ENCODE measurements around the gene CGNL1. TPM values are rescaled to one million over a fixed set of nuclear protein-coding genes. Genes with fewer than 3 reads are reported as not detected.
A peak's percentile ranks its signal among the peaks of the same experiment; 100 is the strongest.

CGNL1 gene
- total RNA-seq, 1 donor from 2014 or later, result 3.5 TPM

GRCh38 chr15:57385923-57386390 lies 9.7 kb downstream of the CGNL1 start:
- Histone ChIP-seq H3K36me3 (no peaks in the 10 kb centered on the region), H3K4me1 (peaks cover 4 to 25% of the 10 kb centered on the region in 2 donors), H3K27ac (peak overlapping the region; percentile 8 to 10), H3K4me3 (no peak overlapping the region), H3K27me3 (no peaks in the 10 kb centered on the region), H3K9me3 (no peaks in the 10 kb centered on the region)
- DNase-seq (ENCODE audit: low spot score in 2 of 2), result no peak
- intact Hi-C loops (cut with DNase I), result no loop called here
- TF ChIP-seq, protein P1, sequence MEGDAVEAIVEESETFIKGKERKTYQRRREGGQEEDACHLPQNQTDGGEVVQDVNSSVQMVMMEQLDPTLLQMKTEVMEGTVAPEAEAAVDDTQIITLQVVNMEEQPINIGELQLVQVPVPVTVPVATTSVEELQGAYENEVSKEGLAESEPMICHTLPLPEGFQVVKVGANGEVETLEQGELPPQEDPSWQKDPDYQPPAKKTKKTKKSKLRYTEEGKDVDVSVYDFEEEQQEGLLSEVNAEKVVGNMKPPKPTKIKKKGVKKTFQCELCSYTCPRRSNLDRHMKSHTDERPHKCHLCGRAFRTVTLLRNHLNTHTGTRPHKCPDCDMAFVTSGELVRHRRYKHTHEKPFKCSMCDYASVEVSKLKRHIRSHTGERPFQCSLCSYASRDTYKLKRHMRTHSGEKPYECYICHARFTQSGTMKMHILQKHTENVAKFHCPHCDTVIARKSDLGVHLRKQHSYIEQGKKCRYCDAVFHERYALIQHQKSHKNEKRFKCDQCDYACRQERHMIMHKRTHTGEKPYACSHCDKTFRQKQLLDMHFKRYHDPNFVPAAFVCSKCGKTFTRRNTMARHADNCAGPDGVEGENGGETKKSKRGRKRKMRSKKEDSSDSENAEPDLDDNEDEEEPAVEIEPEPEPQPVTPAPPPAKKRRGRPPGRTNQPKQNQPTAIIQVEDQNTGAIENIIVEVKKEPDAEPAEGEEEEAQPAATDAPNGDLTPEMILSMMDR (IDR thresholded peaks at IDR 0.05), result no peak

DNA sequence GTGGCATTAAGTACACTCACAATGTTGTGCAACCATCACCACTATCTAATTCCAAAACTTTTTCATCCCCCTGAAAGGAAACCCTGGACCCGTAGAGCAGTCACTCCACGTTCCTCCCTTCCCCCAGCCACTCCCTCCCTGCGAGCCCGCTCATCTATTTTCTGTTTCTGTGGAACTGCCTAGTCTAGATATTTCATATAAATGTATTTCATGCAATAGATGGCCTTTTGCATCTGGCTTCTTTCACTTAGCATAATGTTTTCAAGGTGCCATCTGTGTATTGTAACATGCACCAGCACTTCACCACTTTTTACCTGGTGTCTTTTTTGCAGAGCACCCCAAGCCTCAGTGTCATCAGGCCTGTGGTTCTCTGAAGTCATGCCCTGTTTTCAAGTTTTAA lies 10.7 kb downstream of the CGNL1 start:
- peak overlapping the region; percentile 75 to 76 for H3K27ac ChIP-seq
- no peak for DNase-seq (ENCODE audit: low spot score in 2 of 2)
- intact Hi-C loops (cut with DNase I), result no loop called here

GRCh38 chr15:57387564-57388076 lies 11.3 kb downstream of the CGNL1 start:
- H3K27me3 ChIP-seq, result no peaks in the 10 kb centered on the region
- no peak for DNase-seq (ENCODE audit: low spot score in 2 of 2)
- TF ChIP-seq, protein P1 (IDR thresholded peaks at IDR 0.05), result no peak
- H3K36me3 ChIP-seq, result no peaks in the 10 kb centered on the region
- peak overlapping the region; percentile 75 to 76 for H3K27ac ChIP-seq
- H3K9me3 ChIP-seq, result no peaks in the 10 kb centered on the region
- peaks cover 4 to 25% of the 10 kb centered on the region in 2 donors for H3K4me1 ChIP-seq
- no peak overlapping the region for H3K4me3 ChIP-seq
- intact Hi-C loops (cut with DNase I), result no loop called here

More for the DNA sequence above, 10.7 kb downstream of the CGNL1 start:
- Histone ChIP-seq H3K4me1 (peaks cover 4 to 25% of the 10 kb centered on the region in 2 donors), H3K9me3 (no peaks in the 10 kb centered on the region), H3K27me3 (no peaks in the 10 kb centered on the region), H3K36me3 (no peaks in the 10 kb centered on the region), H3K4me3 (no peak overlapping the region)
- TF ChIP-seq, protein P1 (IDR thresholded peaks at IDR 0.05), result no peak

DNA sequence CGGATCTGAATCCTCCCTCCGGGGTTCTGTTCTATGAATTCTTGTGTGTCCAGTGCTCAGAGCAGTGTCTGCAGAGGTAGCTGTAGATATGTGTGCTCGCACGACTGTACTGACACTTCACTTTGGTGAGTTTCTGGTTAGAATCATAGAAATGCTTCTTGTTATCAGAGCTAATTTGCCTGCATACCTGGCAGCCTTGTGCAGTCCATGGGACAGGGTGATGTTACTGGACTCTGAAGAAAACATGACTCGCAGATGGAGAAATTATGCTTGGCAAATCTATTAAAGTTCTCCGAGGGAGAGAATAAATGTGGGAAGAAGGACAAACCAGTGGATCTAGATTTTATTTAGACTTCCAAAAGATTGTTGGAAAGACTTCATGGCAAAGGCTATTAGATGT lies 12.2 kb downstream of the CGNL1 start:
- TF ChIP-seq, protein P1 (IDR thresholded peaks at IDR 0.05), result no peak
- no peaks in the 10 kb centered on the region for H3K27me3 ChIP-seq
- intact Hi-C loops (cut with DNase I), result no loop called here
- H3K4me3 ChIP-seq, result no peak overlapping the region
- H3K36me3 ChIP-seq, result no peaks in the 10 kb centered on the region
- H3K27ac ChIP-seq, result peak overlapping the region; percentile 75 to 76
- H3K4me1 ChIP-seq, result peaks cover 4 to 30% of the 10 kb centered on the region in 2 donors
- no peak for DNase-seq (ENCODE audit: low spot score in 2 of 2)
- no peaks in the 10 kb centered on the region for H3K9me3 ChIP-seq

- TF ChIP-seq, protein P1 (IDR thresholded peaks at IDR 0.05), result no peak
- Histone ChIP-seq H3K27ac (no peak overlapping the region), H3K36me3 (no peaks in the 10 kb centered on the region), H3K4me1 (peaks cover 4 to 31% of the 10 kb centered on the region in 2 donors), H3K27me3 (no peaks in the 10 kb centered on the region), H3K9me3 (no peaks in the 10 kb centered on the region), H3K4me3 (no peak overlapping the region)
- intact Hi-C loops (cut with DNase I), result no loop called here
- DNase-seq (ENCODE audit: low spot score in 2 of 2), result no peak
Measured at GRCh38 chr15:57389991-57390390, 13.7 kb downstream of the CGNL1 start.

DNA sequence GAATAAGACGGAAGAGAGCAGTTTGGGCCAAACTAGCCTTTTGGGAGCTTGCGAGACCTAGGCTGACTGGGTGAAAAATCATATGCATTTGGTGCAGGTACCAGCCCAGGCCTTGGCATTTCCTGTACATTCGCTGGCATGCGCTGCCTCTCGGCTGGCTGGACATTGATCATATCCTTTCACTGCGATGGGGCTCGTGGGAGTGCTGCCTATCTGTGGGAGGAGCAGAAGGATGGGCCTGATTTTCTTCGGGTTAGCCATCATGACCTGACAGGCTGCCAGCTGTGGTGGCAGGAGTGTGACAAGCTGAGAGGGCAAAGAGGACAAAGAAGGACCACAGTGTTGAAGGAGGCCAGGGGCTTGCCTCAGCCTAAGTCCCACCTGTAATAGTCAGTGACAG lies 14.3 kb downstream of the CGNL1 start:
- intact Hi-C loops (cut with DNase I), result no loop called here
- H3K27me3 ChIP-seq, result no peaks in the 10 kb centered on the region
- peaks cover 4 to 33% of the 10 kb centered on the region in 2 donors for H3K4me1 ChIP-seq
- H3K36me3 ChIP-seq, result no peaks in the 10 kb centered on the region
- no peak overlapping the region for H3K4me3 ChIP-seq
- H3K9me3 ChIP-seq, result no peaks in the 10 kb centered on the region
- TF ChIP-seq, protein P1 (IDR thresholded peaks at IDR 0.05), result no peak
- DNase-seq (ENCODE audit: low spot score in 2 of 2), result no peak
- H3K27ac ChIP-seq, result no peak overlapping the region
